Fibroblast of lung (primary cell): Measurements from ENCODE around the gene ICAM2. TPM values are rescaled to one million over a fixed set of nuclear protein-coding genes. Genes with fewer than 3 reads are reported as not detected.

Experiments used
- DNase-seq, 2 donors: peaks; one replicate each; pipeline versions ENCODE4 v3.0.0 to v3.0.0-alpha.2; 2010; ENCODE audit warnings: low read depth in 2 of 2
- H2AFZ ChIP-seq: 2 replicates; pipeline ENCODE4 v1.5.1; 2012; ENCODE audit warnings: low read length, control low read depth, inconsistent platforms
- H3K27ac ChIP-seq: 2 replicates; pipeline ENCODE4 v1.5.1; 2011; ENCODE audit warnings: low read length, control low read depth; ENCODE audit not compliant: insufficient read depth
- H3K27me3 ChIP-seq: 2 replicates; pipeline ENCODE4 v1.5.1; 2011; ENCODE audit warnings: mild to moderate bottlenecking, low read length; ENCODE audit not compliant: control insufficient read depth, insufficient read depth
- H3K36me3 ChIP-seq: 2 replicates; pipeline ENCODE4 v1.5.1; 2011; ENCODE audit warnings: low read length; ENCODE audit not compliant: control insufficient read depth, insufficient read depth
- H3K4me1 ChIP-seq: 2 replicates; pipeline ENCODE4 v1.5.1; 2011; ENCODE audit warnings: low read length; ENCODE audit not compliant: control insufficient read depth, insufficient read depth; ENCODE audit errors: extremely low read depth
- H3K4me2 ChIP-seq: 2 replicates; pipeline ENCODE4 v1.5.1; 2011; ENCODE audit warnings: low read length, control low read depth; ENCODE audit not compliant: insufficient read depth; ENCODE audit errors: extremely low read depth
- H3K4me3 ChIP-seq, 4 experiments: fragments of 200-600 bp in 1 of 4; sonication (generic) in 1 of 4; replicated peaks in 1 of 4; 2 replicates each; pipeline ENCODE4 v1.5.1; 2011 to 2016; ENCODE audit warnings: low read length in 4 of 4, low read depth in 3 of 4, mild to moderate bottlenecking in 3 of 4, control low read depth in 2 of 4, inconsistent platforms in 1 of 4, mixed read lengths in 1 of 4; ENCODE audit not compliant: insufficient read depth in 1 of 4; ENCODE audit errors: control extremely low read depth in 1 of 4
- H3K79me2 ChIP-seq: 2 replicates; pipeline ENCODE4 v1.5.1; 2012; ENCODE audit warnings: mild to moderate bottlenecking, low read length, inconsistent platforms; ENCODE audit not compliant: control insufficient read depth, insufficient read depth
- H3K9ac ChIP-seq: 2 replicates; pipeline ENCODE4 v1.5.1; 2011; ENCODE audit warnings: mild to moderate bottlenecking, low read length, control low read depth; ENCODE audit not compliant: insufficient read depth
- H3K9me3 ChIP-seq: 2 replicates; pipeline ENCODE4 v1.5.1; 2012; ENCODE audit warnings: low read depth, low read length; ENCODE audit not compliant: control insufficient read depth, insufficient read depth
- H4K20me1 ChIP-seq: 2 replicates; pipeline ENCODE4 v1.5.1; 2011; ENCODE audit warnings: low read length; ENCODE audit not compliant: control insufficient read depth, insufficient read depth; ENCODE audit errors: extremely low read depth
- CTCF ChIP-seq, 2 donors: IDR thresholded peaks in 1 of 2; conservative IDR thresholded peaks in 1 of 2; 1 replicate in 1 of 2; 2 replicates in 1 of 2; pipeline ENCODE4 v1.5.1; 2011 to 2012; ENCODE audit warnings: low read length in 2 of 2, control low read depth in 1 of 2, inconsistent platforms in 1 of 2, low read depth in 1 of 2, mild to moderate bottlenecking in 1 of 2
- EZH2 ChIP-seq: IDR thresholded peaks from 2 replicates; pipeline ENCODE4 v1.5.1; 2012; ENCODE audit warnings: low read length, control low read depth, mild to moderate bottlenecking; ENCODE audit errors: missing control alignments
- polyA minus RNA-seq: library from RNA; depleted of rRNA, polyadenylated mRNA; stranded (reverse); fragments of >200 nt; gene quantifications from 2 replicates; pipeline ENCODE4 v1.2.3, GENCODE V29; 2011; ENCODE audit warnings: low replicate concordance
- polyA plus RNA-seq, 2 donors: library from polyadenylated mRNA; depleted of rRNA in 1 of 2; stranded (reverse) in 1 of 2; unstranded in 1 of 2; fragments of >200 nt; gene quantifications; 2 replicates each; pipeline ENCODE4 v1.2.1, GENCODE V29; 2011 to 2012; ENCODE audit warnings: missing spikeins in 1 of 2
- total RNA-seq: library from RNA; depleted of rRNA; stranded (reverse); fragments of >200 nt; gene quantifications from 2 replicates; pipeline ENCODE4 v1.2.1, GENCODE V29; 2014

The ICAM2 gene
- total RNA-seq (2.6 and 3.5 TPM in 2 replicates), polyA plus RNA-seq (0.45 and 1.1 TPM in 2 replicates), polyA minus RNA-seq (0.56 and 4.3 TPM in 2 replicates)
- 0.56 and 0.96 TPM in 2 replicates for polyA plus RNA-seq (2012)

GRCh38 chr17:64020056-64020766 lies at the start of gene ICAM2:
ICAM2 (minus strand) TSS chr17:64020633; CDS start chr17:64006691, 13,942 bp downstream.
- Histone ChIP-seq H3K4me2 (peak within 1 kb of the TSS; percentile 45), H2AFZ (peak within 1 kb of the TSS; percentile 72), H3K36me3 (no peaks in the 10 kb centered on the region), H3K79me2 (no peaks in the 10 kb centered on the region), H3K27ac (no peak within 1 kb of the TSS), H3K9ac (no peak within 1 kb of the TSS), H3K9me3 (no peaks in the 10 kb centered on the region), H4K20me1 (no peaks in the 10 kb centered on the region), H3K4me3 (peak within 1 kb of the TSS in 1 of 4 experiments; percentile 37), H3K4me1 (no peaks in the 10 kb centered on the region), H3K27me3 (no peaks in the 10 kb centered on the region)
- no peak for DNase-seq
- TF ChIP-seq EZH2 (no peak), CTCF (conservative IDR thresholded peaks at IDR 0.05 in 1 of 2, IDR thresholded peaks at IDR 0.05 in 1 of 2; ENCODE audit: low read depth in 1 of 2, low read length in 2 of 2) (no peak)

- Histone ChIP-seq H4K20me1 (no peaks in the 10 kb centered on the region), H3K4me3 (no peak overlapping the region), H3K4me2 (no peak overlapping the region), H3K9me3 (no peaks in the 10 kb centered on the region), H3K27me3 (no peaks in the 10 kb centered on the region), H2AFZ (no peak overlapping the region), H3K4me1 (no peaks in the 10 kb centered on the region), H3K9ac (no peak overlapping the region), H3K36me3 (peaks cover 2% of the 10 kb centered on the region), H3K27ac (no peak overlapping the region), H3K79me2 (no peaks in the 10 kb centered on the region)
- no peak for DNase-seq
- no peak for TF ChIP-seq EZH2
- no peak for TF ChIP-seq CTCF (conservative IDR thresholded peaks at IDR 0.05 in 1 of 2, IDR thresholded peaks at IDR 0.05 in 1 of 2; ENCODE audit: low read depth in 1 of 2, low read length in 2 of 2)
Measured at GRCh38 chr17:64070213-64070612, 49.8 kb upstream of the ICAM2 start.

GRCh38 chr17:64069143-64069542 lies 48.7 kb upstream of the ICAM2 start:
- Histone ChIP-seq H2AFZ (no peak overlapping the region), H3K4me2 (no peak overlapping the region), H3K4me3 (no peak overlapping the region), H3K9me3 (no peaks in the 10 kb centered on the region), H3K4me1 (no peaks in the 10 kb centered on the region), H3K9ac (no peak overlapping the region), H4K20me1 (no peaks in the 10 kb centered on the region), H3K36me3 (peaks cover 2% of the 10 kb centered on the region), H3K79me2 (no peaks in the 10 kb centered on the region), H3K27me3 (no peaks in the 10 kb centered on the region), H3K27ac (no peak overlapping the region)
- TF ChIP-seq EZH2 (no peak), CTCF (conservative IDR thresholded peaks at IDR 0.05 in 1 of 2, IDR thresholded peaks at IDR 0.05 in 1 of 2; ENCODE audit: low read depth in 1 of 2, low read length in 2 of 2) (no peak)
- no peak for DNase-seq
